Stimulated activated CD8-positive, alpha-beta memory T cell treated with anti-CD3 and anti-CD28 coated beads, Interleukin-15, amount 100 ng/mL, for 4 hours (primary cell): Measurements from ENCODE around the gene MBNL2.
"Not testable (repeated sequence)": the region's sequence is repeated elsewhere in the genome, so short reads cannot be mapped to it uniquely, and the experiment has no call there.

Experiments used
- DNase-seq, 2 donors: peaks; one replicate each; pipeline ENCODE4 v3.0.0-alpha.2; 2020; ENCODE audit warnings: low read depth in 2 of 2

Gene MBNL2, protein sequence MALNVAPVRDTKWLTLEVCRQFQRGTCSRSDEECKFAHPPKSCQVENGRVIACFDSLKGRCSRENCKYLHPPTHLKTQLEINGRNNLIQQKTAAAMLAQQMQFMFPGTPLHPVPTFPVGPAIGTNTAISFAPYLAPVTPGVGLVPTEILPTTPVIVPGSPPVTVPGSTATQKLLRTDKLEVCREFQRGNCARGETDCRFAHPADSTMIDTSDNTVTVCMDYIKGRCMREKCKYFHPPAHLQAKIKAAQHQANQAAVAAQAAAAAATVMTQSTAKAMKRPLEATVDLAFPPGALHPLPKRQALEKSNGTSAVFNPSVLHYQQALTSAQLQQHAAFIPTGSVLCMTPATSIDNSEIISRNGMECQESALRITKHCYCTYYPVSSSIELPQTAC

DNA sequence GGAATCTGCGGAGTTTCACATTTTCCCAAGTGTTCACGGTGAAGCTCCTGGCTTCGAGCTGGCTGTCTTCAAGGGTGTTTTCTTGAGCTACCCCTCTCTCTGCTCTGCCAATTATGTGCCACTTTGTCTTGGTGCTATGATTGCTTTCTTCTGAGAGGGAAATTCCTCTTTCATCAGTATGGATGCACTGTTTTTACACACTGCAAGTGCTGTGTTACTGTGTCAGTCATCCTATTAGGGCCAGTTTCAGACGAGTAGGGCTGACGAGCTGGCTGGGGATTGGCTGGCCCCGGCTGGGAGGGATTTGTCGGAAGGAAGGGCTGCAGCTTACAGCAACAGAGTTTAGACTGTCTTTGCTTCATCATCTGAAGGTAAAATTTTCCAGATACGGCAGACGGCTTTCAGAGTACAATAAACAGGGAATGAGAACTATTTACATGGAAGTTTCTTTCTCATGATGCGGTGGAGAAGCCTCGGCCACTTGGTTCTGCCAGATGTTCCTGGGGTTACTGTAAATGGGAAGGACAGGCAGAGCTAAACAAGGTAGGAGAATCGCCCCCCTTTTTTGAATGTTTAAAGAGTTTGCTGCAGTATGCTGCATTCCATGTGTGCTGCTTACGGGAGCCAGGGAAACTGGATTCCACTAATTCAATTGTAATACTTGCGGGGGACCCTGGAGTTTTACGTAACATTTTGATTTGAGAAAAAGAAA, at the start of gene MBNL2:
TSS of gene MBNL2 (plus strand) at position 345 of the 712 bp plus-strand sequence. CDS start 53,903 bp downstream, outside the sequence.
- peak; percentile 64 to 74 for DNase-seq

DNA sequence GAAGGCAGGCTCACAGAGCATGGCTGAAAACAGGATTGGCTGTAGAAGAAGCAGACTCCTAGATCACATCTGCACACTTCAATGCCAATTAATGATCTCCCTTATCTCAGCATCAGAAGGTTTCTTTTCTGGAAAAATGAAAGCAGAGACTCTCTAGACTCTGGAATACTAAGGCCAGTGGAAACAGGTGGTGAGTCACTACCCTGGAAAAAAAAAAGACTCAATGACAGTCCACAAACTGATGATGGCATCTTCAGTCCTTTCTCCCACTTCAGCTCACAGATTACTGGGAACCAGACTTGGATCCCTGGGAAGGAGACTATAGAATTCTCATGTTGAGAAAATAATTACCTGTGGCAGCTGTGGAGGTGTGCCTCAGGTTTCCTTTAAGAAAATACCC, 47.5 kb upstream of the MBNL2 start:
- no peak for DNase-seq

DNA sequence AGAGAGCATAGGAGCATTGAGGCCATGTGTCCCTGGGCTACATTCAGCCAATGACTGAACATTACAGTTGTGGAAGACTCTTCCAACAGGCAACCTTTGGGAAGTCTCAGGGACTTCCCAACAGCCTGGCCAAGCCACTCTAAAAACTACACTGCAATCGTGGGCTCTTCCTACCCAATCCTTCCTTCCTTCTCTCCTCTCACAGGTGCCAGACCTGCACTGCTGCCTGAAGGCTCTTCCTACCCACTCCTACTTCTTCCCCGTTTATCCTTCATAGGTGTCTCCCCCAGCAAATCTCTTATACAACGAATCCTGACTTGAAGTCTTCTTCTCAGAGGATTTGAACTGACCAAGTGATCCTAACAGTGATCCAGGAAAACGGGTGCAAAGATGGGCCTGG, 47.1 kb upstream of the MBNL2 start:
- no peak for DNase-seq

DNA sequence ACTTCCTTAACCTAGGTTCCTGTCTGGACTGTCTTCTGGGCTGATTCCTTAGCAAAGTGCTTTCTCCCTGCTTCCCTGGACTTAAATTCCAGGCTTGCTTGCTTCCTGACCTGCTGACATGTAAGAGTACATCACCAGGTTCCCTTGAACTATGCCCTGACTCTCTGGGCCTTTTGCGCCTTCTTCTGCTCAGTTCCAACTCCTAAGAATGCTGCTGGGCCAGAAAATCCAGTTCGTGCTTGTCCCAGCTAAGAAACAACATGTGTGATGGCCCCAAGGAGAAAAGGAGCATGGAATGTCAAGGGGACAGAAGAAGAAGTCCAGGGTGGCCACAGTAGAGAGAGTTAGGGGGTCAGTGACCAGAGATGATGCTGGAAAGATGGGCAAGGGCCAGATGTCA, 42.6 kb upstream of the MBNL2 start:
- DNase-seq = no peak

DNA sequence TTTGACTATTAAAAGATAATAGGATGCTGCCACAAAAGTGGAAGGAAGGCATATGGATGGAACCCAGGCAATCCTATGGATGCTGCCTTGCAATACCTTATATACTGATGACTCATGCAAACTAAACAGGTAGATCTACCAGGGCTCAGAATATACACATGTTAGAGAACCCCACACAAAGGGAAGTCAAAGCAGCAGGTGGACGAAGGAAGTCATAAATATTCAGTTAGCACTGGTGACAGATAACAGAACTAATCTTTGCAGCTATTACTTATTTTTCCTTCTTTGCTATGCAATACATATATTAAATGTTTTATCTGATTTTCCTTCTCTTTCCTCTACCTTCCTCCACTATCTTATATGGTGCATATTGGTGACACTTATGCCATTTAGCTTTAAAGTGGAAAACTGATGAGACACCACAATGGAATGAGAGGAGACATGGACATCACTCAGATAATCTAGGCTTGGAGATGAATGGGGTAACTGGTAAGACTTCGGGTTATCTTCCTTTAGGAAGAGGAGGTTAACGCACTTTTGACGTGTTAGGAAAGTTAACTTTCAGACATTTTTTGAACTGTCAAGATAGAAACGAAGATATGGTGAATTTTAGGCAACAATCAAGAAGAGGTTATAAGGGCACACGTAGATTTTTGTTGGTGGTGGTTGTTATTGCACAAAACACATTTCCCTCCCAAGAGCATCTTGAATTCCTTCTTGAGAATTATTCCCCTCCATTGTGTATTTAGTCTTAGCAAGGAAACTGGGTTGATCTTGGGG, 39.8 kb upstream of the MBNL2 start:
- no peak for DNase-seq

DNA sequence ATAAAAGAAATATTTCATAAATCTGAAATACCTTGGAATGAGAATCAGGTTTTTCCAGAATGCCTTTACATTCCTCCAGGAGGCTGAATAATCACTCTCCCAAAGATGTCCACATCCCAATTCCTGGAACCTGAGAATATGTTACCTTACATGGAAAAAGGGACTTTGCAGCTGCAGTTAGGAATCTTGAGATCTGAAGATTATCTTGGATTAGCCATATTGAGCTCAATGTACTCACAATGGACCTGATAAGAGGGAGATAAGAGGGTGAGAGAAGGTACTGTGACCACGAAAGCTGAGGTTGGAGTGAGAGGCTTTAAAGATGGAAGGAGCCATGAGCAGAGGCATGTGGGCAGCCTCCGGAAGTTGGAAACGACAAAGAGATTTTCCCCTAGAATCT, 36.8 kb upstream of the MBNL2 start:
- no peak for DNase-seq

DNA sequence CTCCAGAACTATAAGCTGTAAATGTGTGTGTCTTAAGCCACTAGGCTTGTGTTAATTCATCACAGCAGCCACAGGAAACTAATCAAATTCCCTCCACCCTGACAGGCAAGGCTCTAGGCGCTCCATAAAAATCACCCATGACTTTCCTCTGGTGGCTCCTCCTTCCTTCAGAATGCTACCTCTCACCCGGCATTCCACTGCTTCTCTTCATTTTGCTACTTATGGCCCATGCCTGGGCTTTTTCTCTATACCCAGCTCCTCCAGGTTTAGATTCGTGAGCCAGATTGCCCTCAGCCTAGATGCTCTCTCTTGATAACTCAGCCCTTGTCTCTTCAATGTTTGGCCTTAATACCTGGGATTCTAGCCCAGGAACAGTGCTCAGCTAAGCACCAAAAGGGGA, 36.4 kb upstream of the MBNL2 start:
- DNase-seq = no peak

DNA sequence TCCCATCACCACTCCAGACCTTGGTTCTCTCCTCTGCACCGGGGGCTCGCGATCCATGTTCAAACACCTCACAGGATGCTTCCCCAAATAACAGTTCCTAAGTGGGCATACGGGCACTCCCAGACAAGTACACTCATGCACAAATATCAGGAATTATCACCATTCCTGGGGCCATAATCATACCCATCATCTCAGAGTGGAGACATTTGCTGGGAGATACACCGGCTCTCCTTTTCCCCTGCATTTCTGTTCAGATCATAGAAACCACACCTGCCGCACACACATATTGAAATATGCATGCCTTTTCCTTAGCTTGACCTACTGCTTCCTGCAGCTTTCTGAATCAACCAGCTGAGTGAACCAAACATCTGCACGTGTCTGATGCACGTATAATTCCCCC, 33.9 kb upstream of the MBNL2 start:
- DNase-seq = no peak

DNA sequence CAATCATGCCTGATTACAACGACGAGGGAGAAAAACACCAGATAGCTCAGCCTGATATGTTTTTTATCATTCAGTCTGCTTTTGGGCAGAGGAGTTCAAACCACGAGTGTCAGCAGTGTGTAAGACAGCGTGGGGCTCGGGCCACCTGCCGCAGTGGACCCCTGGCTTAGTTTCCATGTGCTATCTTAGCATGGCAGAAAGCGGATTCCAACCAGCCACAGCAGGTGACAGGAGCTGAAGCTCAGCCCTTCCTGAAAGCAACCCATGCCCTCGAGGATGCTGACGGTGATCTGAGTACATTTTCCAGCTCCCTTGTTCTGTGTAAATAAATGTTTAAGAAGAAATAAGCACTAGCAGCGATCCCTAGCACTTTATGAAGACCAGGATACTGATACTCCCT, 32.2 kb upstream of the MBNL2 start:
- DNase-seq = no peak

DNA sequence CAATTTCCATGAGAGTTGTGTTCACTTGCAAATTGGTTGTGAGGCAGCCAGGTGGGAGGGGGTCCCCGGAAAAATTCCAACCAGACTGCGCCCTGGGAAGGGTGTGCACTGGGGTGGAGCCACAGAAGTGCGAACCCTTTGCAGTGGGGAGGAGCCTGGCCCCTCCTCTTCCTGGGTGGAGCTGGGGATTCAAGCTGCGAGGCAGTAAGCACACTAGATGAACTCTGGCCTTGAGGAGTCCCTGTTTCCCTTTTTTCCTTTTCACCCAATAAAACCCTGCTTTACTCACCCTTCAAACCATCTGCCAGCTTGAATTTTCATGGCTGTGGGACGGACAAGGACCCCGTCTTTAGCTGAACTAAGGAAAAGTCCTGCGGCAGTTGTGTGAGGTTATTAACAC, 31.0 kb upstream of the MBNL2 start:
- DNase-seq = no peak

DNA sequence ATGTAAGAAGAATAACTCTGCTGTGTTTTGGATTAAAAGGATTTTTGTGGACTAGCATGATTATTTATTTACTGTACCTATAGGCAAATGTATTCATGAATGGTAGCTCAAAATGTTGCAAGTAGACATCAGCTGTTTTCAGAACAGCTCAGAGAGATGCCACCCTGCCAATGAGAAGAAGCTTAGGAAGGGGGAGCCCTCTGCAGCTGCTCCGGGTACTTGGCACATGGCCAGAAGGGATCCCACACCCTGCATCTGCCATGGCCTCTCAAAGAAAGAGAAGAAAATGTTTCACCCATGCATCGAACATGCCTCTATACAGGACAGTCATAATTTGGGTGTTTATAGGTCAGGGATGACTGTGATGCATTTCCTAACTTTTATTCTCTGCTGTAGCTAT, 30.5 kb upstream of the MBNL2 start:
- no peak for DNase-seq

DNA sequence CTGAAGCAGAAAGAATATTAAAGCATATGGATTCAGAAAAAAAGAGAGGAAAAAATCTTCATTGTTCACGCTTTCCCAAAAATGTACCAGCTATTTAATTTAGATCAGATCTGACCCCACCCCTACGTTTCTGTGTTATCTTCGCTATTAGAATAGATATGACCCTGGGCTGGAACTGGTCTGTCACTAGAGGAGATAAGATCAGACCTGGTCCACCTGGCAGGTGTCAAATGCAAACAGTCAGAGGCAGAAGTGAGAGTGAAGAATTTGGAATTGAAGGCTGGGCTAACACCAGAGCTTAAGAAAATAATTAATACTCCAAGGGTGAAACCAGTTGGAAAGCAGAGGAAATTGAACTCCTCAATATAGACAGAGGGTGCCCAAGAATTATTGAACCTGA, 30.0 kb upstream of the MBNL2 start:
- DNase-seq = no peak

DNA sequence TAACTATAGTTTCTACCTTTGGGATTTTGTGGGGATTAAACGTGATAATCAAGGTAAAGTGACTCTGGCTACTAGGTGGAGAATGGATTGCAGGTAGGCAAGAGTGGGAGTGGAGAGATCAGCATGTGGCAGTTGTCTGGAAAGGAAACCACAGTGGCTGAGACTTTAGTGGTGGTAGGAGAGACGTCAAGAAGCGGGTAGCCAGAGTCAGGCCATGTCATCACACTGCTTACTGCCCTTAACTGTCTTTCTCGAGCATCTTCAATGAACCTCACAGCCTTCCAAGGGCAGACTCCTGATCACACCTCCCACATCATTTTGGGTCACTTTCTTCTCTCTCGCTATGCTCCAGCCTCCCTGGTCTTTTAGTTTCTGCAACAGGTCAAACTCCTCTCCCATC, 28.6 kb upstream of the MBNL2 start:
- DNase-seq = no peak

DNA sequence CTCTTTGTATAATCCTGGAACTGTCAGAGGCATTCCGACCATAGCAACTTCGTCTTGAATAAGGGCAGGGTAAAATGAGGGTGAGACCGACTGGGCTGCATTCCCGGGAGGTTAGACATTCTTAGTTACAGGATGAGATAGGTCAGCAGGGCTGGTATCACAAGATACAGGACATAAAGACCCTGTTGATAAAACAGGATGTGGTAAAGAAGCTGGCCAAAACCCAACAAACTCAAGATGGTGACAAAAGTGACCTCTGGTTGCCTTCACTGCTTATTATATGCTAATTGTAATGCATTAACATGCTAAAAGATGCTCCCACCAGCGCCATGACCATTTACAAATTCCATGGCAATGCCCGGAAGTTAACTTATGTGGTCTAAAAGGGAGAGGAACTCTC, 27.7 kb upstream of the MBNL2 start:
- DNase-seq = no peak

DNA sequence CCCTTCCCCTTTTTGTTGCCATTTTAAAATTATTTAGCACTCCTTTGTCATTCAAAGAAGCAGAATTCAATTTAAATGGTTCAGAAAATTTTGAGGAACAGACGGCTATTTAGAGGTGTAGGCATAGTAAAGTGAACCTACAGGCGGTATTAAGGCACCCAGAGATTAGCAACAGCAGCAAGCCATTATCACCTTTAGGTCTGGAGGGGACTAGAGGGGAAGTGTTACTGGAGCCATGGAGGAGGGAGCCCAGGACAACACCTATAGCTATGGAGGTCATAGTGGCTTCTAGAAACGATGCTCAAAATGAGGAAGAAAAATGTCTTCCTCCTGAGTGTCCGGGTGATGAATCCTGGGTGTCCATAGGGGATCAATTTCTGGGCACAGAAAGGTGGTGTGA, 25.8 kb upstream of the MBNL2 start:
- DNase-seq = no peak

DNA sequence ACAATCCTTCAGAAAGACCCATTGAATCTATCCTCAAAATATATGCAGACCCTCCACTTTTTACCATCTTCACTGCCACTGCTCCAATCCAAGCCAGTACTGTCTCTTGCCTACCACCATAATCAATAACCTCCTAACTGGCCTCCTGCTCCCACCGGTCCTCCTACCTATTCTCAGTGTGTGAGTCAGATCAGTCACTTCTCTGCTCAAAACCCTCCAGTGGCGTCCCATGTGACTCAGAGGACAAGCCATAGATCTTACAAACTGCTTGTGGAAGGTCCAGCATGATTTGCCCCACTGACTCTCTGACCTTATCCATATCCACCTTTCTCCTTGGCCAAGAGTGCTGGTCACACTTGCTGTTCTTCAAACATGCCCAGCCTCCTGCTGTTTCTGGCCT, 23.4 kb upstream of the MBNL2 start:
- DNase-seq = no peak

DNA sequence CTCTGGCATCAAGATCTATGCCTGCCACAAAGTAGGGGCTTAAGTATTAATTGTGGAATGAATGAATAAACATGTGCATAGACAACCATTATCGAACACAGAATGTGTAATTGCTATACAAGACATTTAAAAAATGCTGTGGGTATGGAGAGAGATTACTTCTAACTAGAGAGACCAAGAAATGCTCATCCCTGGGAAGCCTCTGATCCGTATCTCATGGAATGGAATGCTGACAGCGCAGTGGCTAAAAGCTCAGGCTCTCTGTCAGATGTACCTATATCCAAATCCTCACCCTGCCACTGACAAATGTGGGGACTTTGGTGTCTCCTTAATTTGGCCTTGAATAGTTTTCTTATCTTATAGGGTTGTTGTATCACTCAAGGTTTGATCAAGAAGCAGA, 22.7 kb upstream of the MBNL2 start:
- no peak for DNase-seq

DNA sequence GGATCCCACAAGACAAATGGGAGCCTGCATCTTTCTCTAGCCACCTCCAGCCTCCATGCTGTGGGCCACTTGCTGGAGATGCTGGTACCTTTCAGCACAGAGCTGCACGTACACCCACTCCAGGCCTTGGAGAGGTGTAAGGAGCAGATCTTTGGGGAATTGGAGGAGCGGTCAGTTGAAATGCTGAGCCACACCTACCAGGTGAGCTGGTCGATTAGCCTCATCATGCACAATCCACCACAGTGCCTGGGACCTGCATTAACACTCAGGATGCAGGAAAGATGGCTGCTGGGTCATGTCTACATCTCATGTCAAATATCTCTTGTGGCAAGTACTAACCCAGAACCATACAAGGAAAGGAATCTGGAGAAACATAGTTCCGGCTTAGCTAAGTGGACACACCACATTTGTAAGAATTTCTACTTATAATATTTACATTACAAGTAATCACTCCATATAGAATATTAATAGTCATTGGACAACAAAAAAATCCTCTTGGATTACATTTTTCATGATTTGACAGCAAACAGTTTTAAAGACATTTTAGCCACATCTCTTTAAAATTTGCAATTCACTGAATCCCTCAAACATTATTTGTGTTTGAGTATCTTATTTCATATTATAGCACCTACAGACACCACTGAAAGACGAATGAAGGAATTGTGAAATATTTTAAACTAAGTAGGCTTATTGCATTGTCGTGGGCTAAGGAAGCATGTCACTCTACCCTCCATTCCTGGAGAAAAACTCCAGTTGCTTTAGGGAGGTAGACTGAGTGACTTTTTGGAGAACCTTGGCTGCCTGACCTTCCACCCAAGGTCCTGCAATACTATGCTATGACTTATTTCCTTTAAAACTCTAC, 21.8 kb upstream of the MBNL2 start:
- no peak for DNase-seq

DNA sequence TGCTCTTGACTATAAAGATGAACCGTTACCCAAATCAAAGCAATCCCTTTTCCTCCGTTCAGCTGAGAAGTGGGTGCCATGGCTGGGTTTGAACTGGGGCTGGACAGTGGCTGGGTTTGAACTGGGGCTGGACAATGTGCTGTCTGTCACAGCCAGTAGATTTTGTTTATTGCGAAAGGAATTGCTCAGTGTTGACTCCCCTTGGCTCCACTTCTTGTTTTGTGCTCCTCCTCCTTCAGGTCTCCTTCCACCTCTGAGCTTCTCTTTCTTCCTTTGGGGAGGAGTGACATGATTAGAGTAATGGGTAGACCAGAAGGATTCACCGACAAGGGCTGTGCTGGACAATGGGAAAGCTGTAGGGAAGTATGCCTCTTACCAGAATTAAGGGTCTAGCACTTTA, 19.4 kb upstream of the MBNL2 start:
- DNase-seq = no peak

DNA sequence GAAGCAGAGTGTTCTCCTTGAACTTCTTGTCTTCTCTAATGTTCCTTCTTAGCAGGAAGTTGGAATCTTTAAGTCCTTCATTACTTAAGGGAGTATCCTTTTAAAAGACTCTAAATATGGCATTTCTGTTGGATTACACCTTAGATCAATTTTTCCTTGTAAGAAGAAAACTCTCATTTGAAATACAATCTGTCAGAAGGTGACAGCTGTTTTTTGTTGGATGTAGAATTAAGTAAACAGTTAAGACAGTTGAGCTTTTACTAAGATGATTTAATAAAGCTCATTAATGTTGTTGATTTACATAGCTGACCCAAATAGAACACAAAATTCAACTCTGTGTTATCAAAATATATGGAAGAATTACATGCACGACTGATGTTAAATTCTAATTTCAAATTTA, 16.7 kb upstream of the MBNL2 start:
- no peak for DNase-seq

DNA sequence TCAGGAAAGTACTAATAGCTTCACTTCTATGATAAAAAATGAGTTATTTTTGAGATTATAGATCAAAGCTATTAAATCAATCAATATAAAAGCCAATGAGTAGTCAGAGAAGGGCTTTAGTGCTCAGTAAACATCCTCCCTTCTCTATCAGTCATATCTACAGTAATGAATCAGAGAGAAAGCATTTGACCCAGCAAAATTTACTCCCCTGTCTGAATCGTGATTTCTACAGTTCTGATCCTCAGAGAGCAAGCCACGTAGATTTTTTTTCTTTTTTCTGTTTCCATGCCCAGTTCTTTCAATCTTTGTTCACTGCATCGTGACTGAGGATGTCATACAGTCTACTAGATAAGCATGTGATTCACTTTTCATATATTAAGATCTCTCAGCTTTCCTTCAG, 16.2 kb upstream of the MBNL2 start:
- no peak for DNase-seq

DNA sequence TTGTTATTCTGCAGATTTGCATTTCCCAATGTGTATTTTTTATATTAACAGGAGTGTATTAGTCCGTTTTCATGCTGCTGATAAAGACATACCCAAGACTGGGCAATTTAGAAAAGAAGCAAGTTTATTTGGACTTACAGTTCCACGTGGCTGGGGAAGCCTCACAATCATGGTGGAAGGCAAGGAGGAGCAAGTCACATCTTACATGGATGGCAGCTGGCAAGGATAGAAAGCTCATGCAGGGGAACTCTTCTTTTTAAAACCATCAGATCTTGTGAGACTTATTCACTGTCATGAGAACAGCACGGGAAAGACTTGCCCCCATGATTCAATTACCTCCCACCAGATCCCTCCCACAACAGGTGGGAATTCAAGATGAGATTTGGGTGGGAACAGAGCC, 14.9 kb upstream of the MBNL2 start:
- DNase-seq = not testable (repeated sequence)
